GM21360 (cell line): ENCODE results near the gene SPNS3.

Experiments
- ATAC-seq: cut with Tn5 transposase; IDR thresholded peaks from one replicate; pipeline ENCODE4 v1.9.1; 2021; ENCODE audit warnings: mild to moderate bottlenecking, moderate library complexity; ENCODE audit not compliant: unreplicated experiment

SPNS3 gene

GRCh38 chr17:4525691-4526397 lies 92.1 kb downstream of the SPNS3 start:
- ATAC-seq, result no peak

GRCh38 chr17:4527134-4527533 lies 93.4 kb downstream of the SPNS3 start:
- no peak for ATAC-seq

- ATAC-seq, result no peak
Measured at GRCh38 chr17:4527566-4528125, 93.9 kb downstream of the SPNS3 start.

- ATAC-seq, result no peak
Measured at GRCh38 chr17:4529533-4530152, 95.9 kb downstream of the SPNS3 start.

- no peak for ATAC-seq
Measured at GRCh38 chr17:4530799-4531730, 97.3 kb downstream of the SPNS3 start.

GRCh38 chr17:4531988-4532736 lies 98.4 kb downstream of the SPNS3 start:
- ATAC-seq, result no peak

GRCh38 chr17:4532860-4533522 lies 99.3 kb downstream of the SPNS3 start:
- ATAC-seq, result no peak

GRCh38 chr17:4533523-4534504 lies 100.1 kb downstream of the SPNS3 start:
- ATAC-seq, result no peak

GRCh38 chr17:4534515-4534914 lies 100.8 kb downstream of the SPNS3 start:
- no peak for ATAC-seq

GRCh38 chr17:4534928-4535666 lies 101.4 kb downstream of the SPNS3 start:
- ATAC-seq, result no peak

GRCh38 chr17:4535667-4536258 lies 102.0 kb downstream of the SPNS3 start:
- no peak for ATAC-seq

GRCh38 chr17:4536259-4536741 lies 102.6 kb downstream of the SPNS3 start:
- ATAC-seq, result no peak

GRCh38 chr17:4536742-4537411 lies 103.1 kb downstream of the SPNS3 start:
- no peak for ATAC-seq
